Liver (tissue), 9 donors: ENCODE measurements around the gene HIVEP2. TPM values are rescaled to one million over a fixed set of nuclear protein-coding genes. Genes with fewer than 3 reads are reported as not detected.

Experiments used
- DNase-seq: peaks from one replicate; pipeline ENCODE4 v3.0.0-alpha.2; 2017; ENCODE audit warnings: low spot score
- H3K27ac ChIP-seq, 2 donors: one replicate each; pipeline ENCODE4 v1.7.0; 2013; ENCODE audit warnings: inconsistent platforms in 2 of 2, low read length in 2 of 2, control low read depth in 1 of 2, low read depth in 1 of 2, mild to moderate bottlenecking in 1 of 2
- H3K27me3 ChIP-seq, 4 donors: one replicate each; pipeline versions ENCODE4 v1.6.1 to v1.7.0; 2013; ENCODE audit warnings: low read length in 3 of 4, inconsistent platforms in 1 of 4, mild to moderate bottlenecking in 1 of 4, moderate library complexity in 1 of 4; ENCODE audit not compliant: control insufficient read depth in 4 of 4, insufficient read depth in 4 of 4
- H3K36me3 ChIP-seq, 4 donors: one replicate each; pipeline versions ENCODE4 v1.6.1 to v1.7.0; 2013; ENCODE audit warnings: low read length in 3 of 4, mild to moderate bottlenecking in 3 of 4, low read depth in 1 of 4, moderate library complexity in 1 of 4; ENCODE audit not compliant: control insufficient read depth in 4 of 4, insufficient read depth in 3 of 4
- H3K4me1 ChIP-seq, 4 donors: one replicate each; pipeline versions ENCODE4 v1.6.1 to v1.7.0; 2013; ENCODE audit warnings: low read length in 3 of 4, mild to moderate bottlenecking in 3 of 4, moderate library complexity in 1 of 4; ENCODE audit not compliant: control insufficient read depth in 4 of 4, insufficient read depth in 4 of 4
- H3K4me3 ChIP-seq, 3 donors: one replicate each; pipeline versions ENCODE4 v1.6.1 to v1.7.0; 2013; ENCODE audit warnings: low read length in 3 of 3, control low read depth in 1 of 3, low read depth in 1 of 3, mild to moderate bottlenecking in 1 of 3
- H3K9ac ChIP-seq, 2 donors: one replicate each; pipeline ENCODE4 v1.7.0; 2013; ENCODE audit warnings: low read length in 2 of 2, mild to moderate bottlenecking in 2 of 2, moderate library complexity in 2 of 2, control low read depth in 1 of 2, low read depth in 1 of 2
- H3K9me3 ChIP-seq, 4 donors: one replicate each; pipeline versions ENCODE4 v1.6.1 to v1.7.0; 2013; ENCODE audit warnings: low read length in 3 of 4; ENCODE audit not compliant: control insufficient read depth in 4 of 4
- EGR1 ChIP-seq, 2 donors: IDR thresholded peaks; 2 replicates each; pipeline ENCODE4 v1.6.1; 2016 to 2018; ENCODE audit warnings: antibody characterized with exemption in 2 of 2, low read depth in 2 of 2
- FOXA2 ChIP-seq: IDR thresholded peaks from 2 replicates; pipeline ENCODE4 v1.6.1; 2016; ENCODE audit warnings: antibody characterized with exemption
- HNF4G ChIP-seq: IDR thresholded peaks from 2 replicates; pipeline ENCODE4 v1.6.1; 2016; ENCODE audit warnings: antibody characterized with exemption
- JUND ChIP-seq, 2 donors: IDR thresholded peaks; 2 replicates each; pipeline ENCODE4 v1.6.1; 2016; ENCODE audit warnings: antibody characterized with exemption in 2 of 2
- RAD21 ChIP-seq, 2 donors: IDR thresholded peaks; 2 replicates each; pipeline ENCODE4 v1.6.1; 2016; ENCODE audit warnings: antibody characterized with exemption in 2 of 2, mild to moderate bottlenecking in 2 of 2
- YY1 ChIP-seq: IDR thresholded peaks from 2 replicates; pipeline ENCODE4 v1.6.1; 2016; ENCODE audit warnings: antibody characterized with exemption, mild to moderate bottlenecking
- WGBS: extraction: QIAGEN DNeasy Blood & Tissue Kit; methylation state at CpG from one replicate; pipeline ENCODE4 v1.1.7; 2013; 5-methylcytosine and 5-hydroxymethylcytosine counted together
- polyA plus RNA-seq, 2 donors: library from polyadenylated mRNA; stranded (reverse) in 1 of 2; unstranded in 1 of 2; fragments of 200-250 nt in 1 of 2; fragments of >200 nt in 1 of 2; fragmentation: Nextera tagmentation in 1 of 2; extraction: Ambion mirVana in 1 of 2; gene quantifications; one replicate each; pipeline versions ENCODE4 v1.2.1 to v1.2.3, GENCODE V29; 2013 to 2015
- total RNA-seq, 2 donors: library from RNA; depleted of rRNA; stranded (reverse); fragments of >200 nt; gene quantifications; one replicate each; pipeline ENCODE4 v1.2.3, GENCODE V29; 2014
- TF ChIP-seq, protein P1 (sequence below): IDR thresholded peaks from 2 replicates; pipeline ENCODE4 v1.6.1; 2016; ENCODE audit warnings: antibody characterized with exemption, mild to moderate bottlenecking
- TF ChIP-seq, protein P2 (sequence below): fragments of 150-350 bp; IDR thresholded peaks from 2 replicates; pipeline ENCODE4 v1.5.1; 2017; ENCODE audit warnings: improper control_type of control experiment, low read depth, low read length; ENCODE audit not compliant: missing input control
- TF ChIP-seq, protein P3 (sequence below): IDR thresholded peaks from 2 replicates; pipeline ENCODE4 v1.6.1; 2016; ENCODE audit warnings: antibody characterized with exemption
- TF ChIP-seq, protein P4 (sequence below): IDR thresholded peaks from 2 replicates; pipeline ENCODE4 v1.6.1; 2016; ENCODE audit warnings: antibody characterized with exemption
- donor health status: healthy.
- donor health status: healthy.
- donor health status: healthy.
- donor health status: healthy.
- donor health status: healthy.

Gene HIVEP2
- total and polyA plus RNA-seq, 4 donors: 0.82 to 6.6 (median 1.3) TPM

DNA sequence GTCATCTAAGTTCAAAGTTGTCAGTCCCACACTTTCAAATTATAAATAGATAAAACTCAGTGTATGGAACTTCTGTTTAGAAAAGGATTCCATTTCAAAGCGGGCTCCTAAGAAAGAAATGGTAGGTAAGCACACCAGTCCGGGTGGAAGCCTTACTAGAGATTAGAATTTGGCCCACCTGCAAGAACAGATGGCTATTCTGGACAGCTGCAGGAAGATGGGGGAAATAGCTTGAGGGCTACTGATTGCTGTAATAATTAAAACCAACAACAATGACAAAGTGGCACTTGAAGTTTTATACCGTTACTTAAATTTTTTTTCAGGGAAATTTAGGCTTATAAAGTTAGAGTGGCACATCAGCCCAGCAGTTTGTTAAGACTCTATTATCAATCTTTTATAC lies 83.3 kb downstream of the HIVEP2 start:
- Histone ChIP-seq H3K27me3 (no peaks in the 10 kb centered on the region), H3K36me3 (no peaks in the 10 kb centered on the region), H3K27ac (no peak overlapping the region), H3K9me3 (no peaks in the 10 kb centered on the region), H3K4me3 (no peak overlapping the region), H3K4me1 (peaks cover 0 to 3% (median 0%) of the 10 kb centered on the region in 4 donors), H3K9ac (no peak overlapping the region)
- 94% methylated on average over 3 of the region's 3 CpGs for WGBS
- TF ChIP-seq EGR1 (IDR thresholded peaks at IDR 0.05; ENCODE audit: low read depth in 2 of 2): no peak
- TF ChIP-seq HNF4G: no peak
- TF ChIP-seq, protein P1, sequence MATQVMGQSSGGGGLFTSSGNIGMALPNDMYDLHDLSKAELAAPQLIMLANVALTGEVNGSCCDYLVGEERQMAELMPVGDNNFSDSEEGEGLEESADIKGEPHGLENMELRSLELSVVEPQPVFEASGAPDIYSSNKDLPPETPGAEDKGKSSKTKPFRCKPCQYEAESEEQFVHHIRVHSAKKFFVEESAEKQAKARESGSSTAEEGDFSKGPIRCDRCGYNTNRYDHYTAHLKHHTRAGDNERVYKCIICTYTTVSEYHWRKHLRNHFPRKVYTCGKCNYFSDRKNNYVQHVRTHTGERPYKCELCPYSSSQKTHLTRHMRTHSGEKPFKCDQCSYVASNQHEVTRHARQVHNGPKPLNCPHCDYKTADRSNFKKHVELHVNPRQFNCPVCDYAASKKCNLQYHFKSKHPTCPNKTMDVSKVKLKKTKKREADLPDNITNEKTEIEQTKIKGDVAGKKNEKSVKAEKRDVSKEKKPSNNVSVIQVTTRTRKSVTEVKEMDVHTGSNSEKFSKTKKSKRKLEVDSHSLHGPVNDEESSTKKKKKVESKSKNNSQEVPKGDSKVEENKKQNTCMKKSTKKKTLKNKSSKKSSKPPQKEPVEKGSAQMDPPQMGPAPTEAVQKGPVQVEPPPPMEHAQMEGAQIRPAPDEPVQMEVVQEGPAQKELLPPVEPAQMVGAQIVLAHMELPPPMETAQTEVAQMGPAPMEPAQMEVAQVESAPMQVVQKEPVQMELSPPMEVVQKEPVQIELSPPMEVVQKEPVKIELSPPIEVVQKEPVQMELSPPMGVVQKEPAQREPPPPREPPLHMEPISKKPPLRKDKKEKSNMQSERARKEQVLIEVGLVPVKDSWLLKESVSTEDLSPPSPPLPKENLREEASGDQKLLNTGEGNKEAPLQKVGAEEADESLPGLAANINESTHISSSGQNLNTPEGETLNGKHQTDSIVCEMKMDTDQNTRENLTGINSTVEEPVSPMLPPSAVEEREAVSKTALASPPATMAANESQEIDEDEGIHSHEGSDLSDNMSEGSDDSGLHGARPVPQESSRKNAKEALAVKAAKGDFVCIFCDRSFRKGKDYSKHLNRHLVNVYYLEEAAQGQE: no peak
- no peak for TF ChIP-seq RAD21 (IDR thresholded peaks at IDR 0.05)
- TF ChIP-seq FOXA2: no peak
- TF ChIP-seq, protein P2, sequence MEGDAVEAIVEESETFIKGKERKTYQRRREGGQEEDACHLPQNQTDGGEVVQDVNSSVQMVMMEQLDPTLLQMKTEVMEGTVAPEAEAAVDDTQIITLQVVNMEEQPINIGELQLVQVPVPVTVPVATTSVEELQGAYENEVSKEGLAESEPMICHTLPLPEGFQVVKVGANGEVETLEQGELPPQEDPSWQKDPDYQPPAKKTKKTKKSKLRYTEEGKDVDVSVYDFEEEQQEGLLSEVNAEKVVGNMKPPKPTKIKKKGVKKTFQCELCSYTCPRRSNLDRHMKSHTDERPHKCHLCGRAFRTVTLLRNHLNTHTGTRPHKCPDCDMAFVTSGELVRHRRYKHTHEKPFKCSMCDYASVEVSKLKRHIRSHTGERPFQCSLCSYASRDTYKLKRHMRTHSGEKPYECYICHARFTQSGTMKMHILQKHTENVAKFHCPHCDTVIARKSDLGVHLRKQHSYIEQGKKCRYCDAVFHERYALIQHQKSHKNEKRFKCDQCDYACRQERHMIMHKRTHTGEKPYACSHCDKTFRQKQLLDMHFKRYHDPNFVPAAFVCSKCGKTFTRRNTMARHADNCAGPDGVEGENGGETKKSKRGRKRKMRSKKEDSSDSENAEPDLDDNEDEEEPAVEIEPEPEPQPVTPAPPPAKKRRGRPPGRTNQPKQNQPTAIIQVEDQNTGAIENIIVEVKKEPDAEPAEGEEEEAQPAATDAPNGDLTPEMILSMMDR: no peak
- TF ChIP-seq, protein P3, sequence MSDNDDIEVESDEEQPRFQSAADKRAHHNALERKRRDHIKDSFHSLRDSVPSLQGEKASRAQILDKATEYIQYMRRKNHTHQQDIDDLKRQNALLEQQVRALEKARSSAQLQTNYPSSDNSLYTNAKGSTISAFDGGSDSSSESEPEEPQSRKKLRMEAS: no peak
- TF ChIP-seq, protein P4, sequence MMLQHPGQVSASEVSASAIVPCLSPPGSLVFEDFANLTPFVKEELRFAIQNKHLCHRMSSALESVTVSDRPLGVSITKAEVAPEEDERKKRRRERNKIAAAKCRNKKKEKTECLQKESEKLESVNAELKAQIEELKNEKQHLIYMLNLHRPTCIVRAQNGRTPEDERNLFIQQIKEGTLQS: no peak
- no peak for DNase-seq

DNA sequence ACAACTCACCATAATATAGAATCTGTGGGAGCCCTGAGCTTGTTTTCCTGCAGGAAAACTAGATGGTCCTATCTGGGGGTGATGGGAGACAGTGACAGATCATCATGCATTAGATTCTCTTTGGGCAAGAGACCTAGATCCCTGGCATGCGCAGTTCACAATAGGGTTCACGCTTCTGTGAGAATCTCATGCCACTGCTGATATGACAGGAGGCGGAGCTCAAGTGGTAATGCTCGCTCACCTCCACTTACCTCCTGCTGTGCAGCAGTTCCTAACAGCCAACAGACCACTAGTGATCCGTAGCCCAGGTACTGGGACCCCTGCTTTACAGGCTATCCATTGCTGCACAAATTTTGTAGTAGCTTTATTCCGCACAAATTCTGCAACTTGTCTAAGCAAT lies 84.5 kb downstream of the HIVEP2 start:
- no peak overlapping the region for H3K27ac ChIP-seq
- 97% methylated on average over 6 of the region's 6 CpGs for WGBS
- no peak overlapping the region for H3K4me3 ChIP-seq
- H3K27me3 ChIP-seq: no peaks in the 10 kb centered on the region
- H3K4me1 ChIP-seq: peaks cover 0 to 3% (median 0%) of the 10 kb centered on the region in 4 donors
- no peaks in the 10 kb centered on the region for H3K36me3 ChIP-seq
- no peaks in the 10 kb centered on the region for H3K9me3 ChIP-seq
- no peak for TF ChIP-seq YY1
- no peak for TF ChIP-seq EGR1 (IDR thresholded peaks at IDR 0.05; ENCODE audit: low read depth in 2 of 2)
- TF ChIP-seq, protein P2: no peak
- no peak for TF ChIP-seq JUND (IDR thresholded peaks at IDR 0.05)
- DNase-seq: no peak
- H3K9ac ChIP-seq: no peak overlapping the region
